Measurements from ENCODE around the gene DRC7.

Gene DRC7

DNA sequence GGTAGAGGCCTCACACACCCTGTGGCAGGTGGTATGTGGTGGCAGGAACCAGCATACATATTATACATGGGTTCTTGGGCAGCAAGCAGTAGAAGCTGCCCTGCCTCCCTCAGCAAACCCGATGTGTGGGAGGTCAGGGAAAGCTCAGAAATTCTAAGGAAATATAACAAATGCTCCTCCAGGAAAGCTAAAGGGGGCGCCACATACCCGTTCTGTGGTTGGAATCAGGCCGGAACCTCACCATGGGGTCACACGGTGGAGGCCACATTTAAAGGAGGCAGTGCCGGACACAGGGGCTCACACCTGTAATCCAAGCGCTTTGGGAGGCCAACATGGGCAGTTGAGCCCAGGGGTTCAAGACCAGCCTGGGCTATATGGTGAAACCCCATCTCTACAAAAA, 28.6 kb downstream of the DRC7 start:
- TF ChIP-seq, protein P1, sequence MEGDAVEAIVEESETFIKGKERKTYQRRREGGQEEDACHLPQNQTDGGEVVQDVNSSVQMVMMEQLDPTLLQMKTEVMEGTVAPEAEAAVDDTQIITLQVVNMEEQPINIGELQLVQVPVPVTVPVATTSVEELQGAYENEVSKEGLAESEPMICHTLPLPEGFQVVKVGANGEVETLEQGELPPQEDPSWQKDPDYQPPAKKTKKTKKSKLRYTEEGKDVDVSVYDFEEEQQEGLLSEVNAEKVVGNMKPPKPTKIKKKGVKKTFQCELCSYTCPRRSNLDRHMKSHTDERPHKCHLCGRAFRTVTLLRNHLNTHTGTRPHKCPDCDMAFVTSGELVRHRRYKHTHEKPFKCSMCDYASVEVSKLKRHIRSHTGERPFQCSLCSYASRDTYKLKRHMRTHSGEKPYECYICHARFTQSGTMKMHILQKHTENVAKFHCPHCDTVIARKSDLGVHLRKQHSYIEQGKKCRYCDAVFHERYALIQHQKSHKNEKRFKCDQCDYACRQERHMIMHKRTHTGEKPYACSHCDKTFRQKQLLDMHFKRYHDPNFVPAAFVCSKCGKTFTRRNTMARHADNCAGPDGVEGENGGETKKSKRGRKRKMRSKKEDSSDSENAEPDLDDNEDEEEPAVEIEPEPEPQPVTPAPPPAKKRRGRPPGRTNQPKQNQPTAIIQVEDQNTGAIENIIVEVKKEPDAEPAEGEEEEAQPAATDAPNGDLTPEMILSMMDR (IDR thresholded peaks at IDR 0.05) = peak; percentile 17; the same call in 1 of the 2 replicates
- no peak for TF ChIP-seq ZFX (IDR thresholded peaks at IDR 0.05; ENCODE audit: borderline replicate concordance)
- no peak overlapping the region for H3K27ac ChIP-seq

DNA sequence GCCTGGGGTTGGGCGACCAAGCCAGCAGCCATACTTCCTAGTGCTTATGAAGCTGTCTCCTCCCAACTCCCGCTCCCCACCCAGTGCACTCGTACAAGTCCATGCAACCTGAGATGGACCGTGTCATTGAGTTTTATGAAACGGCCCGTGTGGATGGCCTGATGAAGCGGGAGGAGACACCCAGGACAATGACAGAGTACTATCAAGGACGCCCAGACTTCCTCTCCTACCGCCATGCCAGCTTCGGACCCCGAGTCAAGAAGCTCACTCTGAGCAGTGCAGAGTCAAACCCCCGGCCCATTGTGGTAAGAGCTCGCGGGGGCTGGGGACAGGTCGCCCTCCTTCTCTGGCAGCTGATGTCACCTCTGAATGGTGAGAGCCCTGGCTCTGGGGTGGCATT, 29.9 kb downstream of the DRC7 start:
- TF ChIP-seq, protein P1 (IDR thresholded peaks at IDR 0.05) = no peak
- no peak for TF ChIP-seq ZFX (IDR thresholded peaks at IDR 0.05; ENCODE audit: borderline replicate concordance)

DNA sequence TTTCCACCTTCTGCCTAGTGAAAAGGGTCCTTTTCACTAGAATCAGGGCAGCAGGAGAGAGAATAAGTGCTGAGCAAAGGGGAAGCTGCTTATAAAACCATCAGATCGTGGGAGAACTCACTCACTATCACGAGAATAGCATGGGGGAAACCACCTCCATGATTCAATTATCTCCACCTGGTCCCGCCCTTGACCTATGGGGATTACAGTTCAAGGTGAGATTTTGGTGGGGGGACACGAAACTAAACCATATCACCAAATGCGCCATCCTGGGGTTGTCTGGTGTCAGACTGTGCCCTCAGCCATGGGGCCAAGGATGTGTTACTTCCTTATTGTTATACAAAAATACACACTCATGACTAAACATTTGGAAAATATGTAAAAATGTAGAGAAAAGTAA, 30.5 kb downstream of the DRC7 start:
- TF ChIP-seq ZFX (IDR thresholded peaks at IDR 0.05; ENCODE audit: borderline replicate concordance) = no peak
- TF ChIP-seq, protein P1 (IDR thresholded peaks at IDR 0.05) = no peak
- no peak overlapping the region for H3K27ac ChIP-seq

More for the DNA sequence above, 29.9 kb downstream of the DRC7 start:
- no peak overlapping the region for H3K27ac ChIP-seq

DNA sequence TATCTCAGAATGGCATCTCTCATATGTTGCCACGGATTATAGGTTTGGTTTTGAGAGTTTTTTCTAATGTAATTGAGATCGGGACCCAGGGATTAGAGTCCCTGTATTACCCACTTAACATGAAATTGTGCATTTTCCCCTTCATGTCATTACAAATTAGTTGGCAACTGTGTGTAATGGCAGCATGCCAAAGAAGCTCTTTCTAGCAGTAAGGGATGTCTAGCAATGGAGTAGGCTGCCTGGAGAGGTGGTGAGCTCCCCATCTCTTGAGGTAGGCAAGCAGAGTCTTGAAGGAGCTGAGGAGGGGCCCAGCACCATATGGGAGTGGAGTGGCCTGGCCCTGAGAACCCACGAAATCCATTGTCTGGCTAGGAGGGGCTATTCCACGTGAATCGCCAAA, 30.9 kb downstream of the DRC7 start:
- TF ChIP-seq, protein P1 (IDR thresholded peaks at IDR 0.05) = no peak
- no peak for TF ChIP-seq ZFX (IDR thresholded peaks at IDR 0.05; ENCODE audit: borderline replicate concordance)
- no peak overlapping the region for H3K27ac ChIP-seq

DNA sequence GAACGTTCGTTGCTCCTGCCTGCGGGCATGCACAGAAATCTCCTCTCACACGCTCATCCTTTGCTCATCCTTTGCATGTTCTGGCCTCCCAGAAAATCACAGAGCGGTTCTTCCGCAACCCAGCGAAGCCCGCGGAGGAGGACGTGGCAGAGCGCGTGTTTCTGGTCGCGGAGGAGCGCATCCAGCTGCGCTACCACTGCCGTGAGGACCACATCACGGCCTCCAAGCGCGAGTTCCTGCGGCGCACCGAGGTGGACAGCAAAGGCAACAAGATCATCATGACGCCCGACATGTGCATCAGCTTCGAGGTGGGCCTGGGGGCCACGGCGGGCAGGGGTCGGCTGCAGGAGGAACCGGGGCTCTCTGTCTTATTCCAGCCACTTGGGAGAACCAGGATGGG, 31.4 kb downstream of the DRC7 start:
- H3K27ac ChIP-seq = no peak overlapping the region
- TF ChIP-seq, protein P1 (IDR thresholded peaks at IDR 0.05) = no peak
- TF ChIP-seq ZFX (IDR thresholded peaks at IDR 0.05; ENCODE audit: borderline replicate concordance) = no peak

DNA sequence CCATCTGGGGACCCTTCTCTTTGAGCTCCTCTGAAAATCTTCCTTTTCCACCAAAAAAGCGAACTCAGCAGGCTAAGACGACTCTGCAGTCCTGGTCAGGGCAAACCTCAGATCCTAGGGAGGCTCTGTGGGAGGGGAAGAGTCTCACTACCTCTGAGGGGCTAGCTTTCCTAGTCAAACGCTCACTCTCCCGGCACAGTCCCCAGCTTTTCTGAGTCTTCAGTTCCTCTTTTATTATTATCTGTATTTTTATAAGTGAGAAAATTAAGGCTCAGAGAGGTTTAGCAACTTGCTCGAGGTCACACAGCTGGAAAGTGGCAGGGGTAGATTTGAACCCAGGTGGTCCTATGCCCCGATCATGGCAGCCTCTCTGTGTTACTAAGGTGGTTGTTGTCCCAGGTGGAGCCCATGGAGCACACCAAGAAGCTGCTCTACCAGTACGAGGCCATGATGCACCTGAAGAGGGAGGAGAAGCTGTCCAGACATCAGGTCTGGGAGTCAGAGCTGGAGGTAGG, 31.9 kb downstream of the DRC7 start:
- TF ChIP-seq, protein P1 (IDR thresholded peaks at IDR 0.05) = no peak
- no peak for TF ChIP-seq ZFX (IDR thresholded peaks at IDR 0.05; ENCODE audit: borderline replicate concordance)
- H3K27ac ChIP-seq = no peak overlapping the region

DNA sequence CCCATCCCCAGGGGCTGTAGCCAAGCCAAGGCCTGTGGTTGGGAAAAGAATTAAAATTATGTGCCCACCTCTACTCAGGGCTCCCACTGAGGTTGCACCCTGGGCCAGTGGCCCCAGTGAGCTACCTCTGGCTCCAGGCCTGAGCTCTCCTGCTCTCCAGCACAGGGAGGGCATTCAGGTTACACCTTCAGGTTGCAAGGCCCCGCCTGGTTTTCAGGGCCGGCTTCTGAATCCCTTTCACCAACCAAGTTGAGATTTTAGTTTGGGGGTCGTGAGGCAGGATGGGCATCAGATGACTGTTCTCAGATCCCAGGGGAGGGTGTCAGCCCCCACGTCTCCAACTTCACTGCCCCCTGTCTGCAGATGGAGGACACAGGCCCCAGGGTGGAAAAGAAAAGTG, 33.0 kb downstream of the DRC7 start:
- no peak overlapping the region for H3K27ac ChIP-seq
- TF ChIP-seq, protein P1 (IDR thresholded peaks at IDR 0.05) = no peak
- TF ChIP-seq ZFX (IDR thresholded peaks at IDR 0.05; ENCODE audit: borderline replicate concordance) = no peak

Data from 22Rv1 (cell line).